Smooth muscle cell (in vitro differentiated cells): Measurements from ENCODE around the gene LSM14A. TPM values are rescaled to one million over a fixed set of nuclear protein-coding genes. Genes with fewer than 3 reads are reported as not detected.

Experiments used
- DNase-seq: peaks from one replicate; lab custom pipeline; 2025; ENCODE audit not compliant: unreplicated experiment; lab: John Stamatoyannopoulos, UW
- H2AFZ ChIP-seq: fragments of 200-600 bp; sonication (generic); 2 replicates; pipeline ENCODE4 v1.6.0; 2016; ENCODE audit warnings: antibody characterized with exemption, low read depth, mild to moderate bottlenecking
- H3F3A ChIP-seq: fragments of 200-600 bp; sonication (generic); 2 replicates; pipeline ENCODE4 v1.6.0; 2017; ENCODE audit warnings: antibody characterized with exemption, low read depth
- H3K27ac ChIP-seq: fragments of 200-600 bp; sonication (generic); 2 replicates; pipeline ENCODE4 v1.5.1; 2016; ENCODE audit warnings: low read depth, mild to moderate bottlenecking
- H3K27me3 ChIP-seq: fragments of 200-600 bp; sonication (generic); 2 replicates; pipeline ENCODE4 v1.6.1; 2016; ENCODE audit warnings: low read depth, mild to moderate bottlenecking
- H3K36me3 ChIP-seq: fragments of 200-600 bp; sonication (generic); 2 replicates; pipeline ENCODE4 v1.5.1; 2016; ENCODE audit warnings: low read depth
- H3K4me1 ChIP-seq: fragments of 200-600 bp; sonication (generic); 2 replicates; pipeline ENCODE4 v1.5.1; 2016; ENCODE audit warnings: low read depth
- H3K4me2 ChIP-seq: fragments of 200-600 bp; sonication (generic); 2 replicates; pipeline ENCODE4 v1.6.0; 2016; ENCODE audit warnings: mild to moderate bottlenecking
- H3K4me3 ChIP-seq: fragments of 200-600 bp; sonication (generic); 2 replicates; pipeline ENCODE4 v1.5.1; 2016; ENCODE audit warnings: mild to moderate bottlenecking
- H3K79me2 ChIP-seq: fragments of 200-600 bp; sonication (generic); 2 replicates; pipeline ENCODE4 v1.6.0; 2016; ENCODE audit warnings: low read depth, mild to moderate bottlenecking
- H3K9ac ChIP-seq: fragments of 200-600 bp; sonication (generic); 2 replicates; pipeline ENCODE4 v1.6.0; 2016; ENCODE audit warnings: low read depth
- H3K9me3 ChIP-seq: fragments of 200-600 bp; sonication (generic); replicated peaks from 2 replicates; pipeline ENCODE4 v1.5.1; 2016; ENCODE audit warnings: low read depth
- H4K20me1 ChIP-seq: fragments of 200-600 bp; sonication (generic); 2 replicates; pipeline ENCODE4 v1.6.0; 2016; ENCODE audit warnings: low read depth
- WGBS: methylation state at CpG from one replicate; pipeline ENCODE4 v1.1.7; 2016; ENCODE audit warnings: low lambda C conversion rate; 5-methylcytosine and 5-hydroxymethylcytosine counted together
- polyA plus RNA-seq: library from polyadenylated mRNA; unstranded; fragments of >200 nt; fragmentation: Nextera tagmentation; extraction: Ambion mirVana; gene quantifications from 2 replicates; pipeline ENCODE4 v1.2.1, GENCODE V29; 2016
- total RNA-seq: library from RNA; depleted of rRNA; stranded (reverse); fragments of >200 nt; gene quantifications from 2 replicates; pipeline ENCODE4 v1.2.3, GENCODE V29; 2014
- TF ChIP-seq, protein P1 (sequence below): fragments of 200-600 bp; sonication (generic); IDR thresholded peaks from 2 replicates; pipeline ENCODE4 v1.5.1; 2017; ENCODE audit warnings: borderline replicate concordance, mild to moderate bottlenecking, antibody characterized with exemption; ENCODE audit not compliant: insufficient read depth, poor library complexity, severe bottlenecking

The LSM14A gene
- total and polyA plus RNA-seq, 2 experiments from 2014 or later, result 63.0 to 90.9 TPM

GRCh38 chr19:34208291-34208884 lies 36.1 kb downstream of the LSM14A start:
- Histone ChIP-seq H2AFZ (no peak overlapping the region), H3F3A (peaks cover 5% of the 10 kb centered on the region), H3K27ac (no peak overlapping the region), H3K4me1 (no peaks in the 10 kb centered on the region), H4K20me1 (peaks cover 95% of the 10 kb centered on the region), H3K9ac (no peak overlapping the region), H3K36me3 (peaks cover 15% of the 10 kb centered on the region), H3K4me3 (no peak overlapping the region), H3K4me2 (no peak overlapping the region), H3K27me3 (no peaks in the 10 kb centered on the region), H3K79me2 (peaks cover 53% of the 10 kb centered on the region), H3K9me3 (no peaks in the 10 kb centered on the region)
- 100% methylated on average over 1 of the region's 1 CpG for WGBS
- TF ChIP-seq, protein P1, sequence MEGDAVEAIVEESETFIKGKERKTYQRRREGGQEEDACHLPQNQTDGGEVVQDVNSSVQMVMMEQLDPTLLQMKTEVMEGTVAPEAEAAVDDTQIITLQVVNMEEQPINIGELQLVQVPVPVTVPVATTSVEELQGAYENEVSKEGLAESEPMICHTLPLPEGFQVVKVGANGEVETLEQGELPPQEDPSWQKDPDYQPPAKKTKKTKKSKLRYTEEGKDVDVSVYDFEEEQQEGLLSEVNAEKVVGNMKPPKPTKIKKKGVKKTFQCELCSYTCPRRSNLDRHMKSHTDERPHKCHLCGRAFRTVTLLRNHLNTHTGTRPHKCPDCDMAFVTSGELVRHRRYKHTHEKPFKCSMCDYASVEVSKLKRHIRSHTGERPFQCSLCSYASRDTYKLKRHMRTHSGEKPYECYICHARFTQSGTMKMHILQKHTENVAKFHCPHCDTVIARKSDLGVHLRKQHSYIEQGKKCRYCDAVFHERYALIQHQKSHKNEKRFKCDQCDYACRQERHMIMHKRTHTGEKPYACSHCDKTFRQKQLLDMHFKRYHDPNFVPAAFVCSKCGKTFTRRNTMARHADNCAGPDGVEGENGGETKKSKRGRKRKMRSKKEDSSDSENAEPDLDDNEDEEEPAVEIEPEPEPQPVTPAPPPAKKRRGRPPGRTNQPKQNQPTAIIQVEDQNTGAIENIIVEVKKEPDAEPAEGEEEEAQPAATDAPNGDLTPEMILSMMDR, result no peak
- DNase-seq, result no peak

DNA sequence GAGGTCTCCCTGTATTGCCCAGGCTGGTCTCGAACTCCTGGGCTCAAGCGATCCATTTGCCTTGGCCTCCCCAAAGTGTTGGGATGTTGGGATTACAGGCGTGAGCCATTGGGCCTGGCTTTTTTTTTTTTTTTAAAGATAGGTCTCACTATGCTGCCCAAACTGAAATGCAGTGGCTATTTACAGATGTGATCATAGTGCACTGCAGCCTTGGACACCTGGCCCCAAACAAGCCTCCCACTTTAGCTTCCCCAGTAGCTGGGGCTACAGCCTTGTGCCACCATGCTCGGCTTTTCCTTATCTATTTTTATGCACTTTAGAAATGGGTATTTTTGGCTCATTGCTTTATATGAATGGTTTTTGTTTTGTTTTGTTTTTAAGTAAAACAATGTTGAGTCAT lies 37.4 kb downstream of the LSM14A start:
- H3K9me3 ChIP-seq, result no peaks in the 10 kb centered on the region
- H3K9ac ChIP-seq, result no peak overlapping the region
- H3K27me3 ChIP-seq, result no peaks in the 10 kb centered on the region
- peaks cover 15% of the 10 kb centered on the region for H3K36me3 ChIP-seq
- H2AFZ ChIP-seq, result no peak overlapping the region
- H3K27ac ChIP-seq, result no peak overlapping the region
- peaks cover 94% of the 10 kb centered on the region for H4K20me1 ChIP-seq
- H3K4me3 ChIP-seq, result no peak overlapping the region
- H3F3A ChIP-seq, result peaks cover 5% of the 10 kb centered on the region
- DNase-seq, result no peak
- H3K4me2 ChIP-seq, result no peak overlapping the region
- no peaks in the 10 kb centered on the region for H3K4me1 ChIP-seq
- H3K79me2 ChIP-seq, result peaks cover 46% of the 10 kb centered on the region
- 82% methylated on average over 4 of the region's 4 CpGs for WGBS
- TF ChIP-seq, protein P1, result no peak

- Histone ChIP-seq H3K27ac (no peak overlapping the region), H3K4me2 (no peak overlapping the region), H3K4me3 (no peak overlapping the region), H3K9ac (no peak overlapping the region), H4K20me1 (peaks cover 95% of the 10 kb centered on the region), H3K9me3 (no peaks in the 10 kb centered on the region), H3K36me3 (peaks cover 10% of the 10 kb centered on the region), H2AFZ (no peak overlapping the region), H3K27me3 (no peaks in the 10 kb centered on the region), H3K79me2 (peaks cover 35% of the 10 kb centered on the region), H3K4me1 (no peaks in the 10 kb centered on the region), H3F3A (peaks cover 18% of the 10 kb centered on the region)
- DNase-seq, result no peak
- TF ChIP-seq, protein P1, result no peak
- WGBS, result 99% methylated on average over 2 of the region's 2 CpGs
These were observed 41.0 kb downstream of the LSM14A start for GRCh38 chr19:34213283-34213682.

DNA sequence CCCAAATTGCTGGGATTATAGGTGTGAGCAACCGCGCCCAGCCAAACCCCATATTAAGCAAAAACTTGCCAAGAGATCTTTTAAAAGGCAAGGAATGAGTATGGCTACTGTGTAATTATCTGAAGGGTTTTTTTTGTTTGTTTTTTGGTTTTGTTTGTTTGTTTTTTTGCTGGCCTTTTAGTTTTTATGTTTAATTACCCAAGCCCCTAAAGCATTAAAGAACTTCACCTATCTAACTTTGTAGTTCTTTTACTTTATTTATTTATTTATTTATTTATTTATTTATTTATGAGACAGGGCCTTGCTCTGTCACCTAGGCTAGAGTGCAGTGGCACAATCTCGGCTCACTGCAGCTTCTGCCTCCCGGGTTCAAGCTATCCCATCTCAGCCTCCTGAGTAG lies 41.7 kb downstream of the LSM14A start:
- no peaks in the 10 kb centered on the region for H3K9me3 ChIP-seq
- peaks cover 31% of the 10 kb centered on the region for H3K79me2 ChIP-seq
- DNase-seq, result no peak
- no peak overlapping the region for H3K4me3 ChIP-seq
- H3K4me1 ChIP-seq, result no peaks in the 10 kb centered on the region
- H3K27me3 ChIP-seq, result no peaks in the 10 kb centered on the region
- peaks cover 6% of the 10 kb centered on the region for H3K36me3 ChIP-seq
- TF ChIP-seq, protein P1, result no peak
- H4K20me1 ChIP-seq, result peaks cover 95% of the 10 kb centered on the region
- H2AFZ ChIP-seq, result no peak overlapping the region
- H3K9ac ChIP-seq, result no peak overlapping the region
- peaks cover 23% of the 10 kb centered on the region for H3F3A ChIP-seq
- H3K27ac ChIP-seq, result no peak overlapping the region
- H3K4me2 ChIP-seq, result no peak overlapping the region
- WGBS, result 95% methylated on average over 4 of the region's 4 CpGs
